ENCODE measurements around the gene STIL.

Gene STIL

GRCh38 chr1:47232187-47232874 lies 81.6 kb downstream of the STIL start, which contains the start of gene TAL1:
TAL1 (minus strand) TSS chr1:47232225; CDS start chr1:47225888, 6,337 bp downstream.
- DNase-seq: no peak

GRCh38 chr1:47231301-47232186 lies 82.4 kb downstream of the STIL start:
- no peak for DNase-seq

GRCh38 chr1:47230692-47231300 lies 83.2 kb downstream of the STIL start:
- no peak for DNase-seq

- DNase-seq: no peak
Observed at GRCh38 chr1:47229886-47230691, 83.9 kb downstream of the STIL start.

- DNase-seq: no peak
Observed at GRCh38 chr1:47229031-47229885, 84.7 kb downstream of the STIL start.

GRCh38 chr1:47228644-47229030 lies 85.3 kb downstream of the STIL start:
- no peak for DNase-seq

GRCh38 chr1:47227341-47228232 lies 86.4 kb downstream of the STIL start:
- no peak for DNase-seq

GRCh38 chr1:47226839-47227215 lies 87.1 kb downstream of the STIL start:
- DNase-seq: no peak

- no peak for DNase-seq
Observed at GRCh38 chr1:47226121-47226838, 87.7 kb downstream of the STIL start.

- peak; percentile 28 for DNase-seq
Observed at GRCh38 chr1:47225430-47226100, 88.4 kb downstream of the STIL start.

- DNase-seq: no peak
Observed at GRCh38 chr1:47224676-47225399, 89.1 kb downstream of the STIL start.

- DNase-seq: no peak
Observed at GRCh38 chr1:47223921-47224675, 89.8 kb downstream of the STIL start.

GRCh38 chr1:47223174-47223920 lies 90.6 kb downstream of the STIL start:
- no peak for DNase-seq

- no peak for DNase-seq
Observed at GRCh38 chr1:47222476-47222875, 91.5 kb downstream of the STIL start.

- no peak for DNase-seq
Observed at GRCh38 chr1:47219590-47220220, 94.2 kb downstream of the STIL start.

- no peak for DNase-seq
Observed at GRCh38 chr1:47219001-47219400, 94.9 kb downstream of the STIL start.

Data from NCI-H1105 (cell line).